H9 (cell line): Measurements from ENCODE around the gene FGF21. TPM values are rescaled to one million over a fixed set of nuclear protein-coding genes. Genes with fewer than 3 reads are reported as not detected.

ENCODE experiments used
- DNase-seq: peaks from one replicate; pipeline ENCODE4 v3.0.0-alpha.2; 2017
- H2AFZ ChIP-seq: one replicate; pipeline ENCODE4 v1.6.1; 2013; ENCODE audit warnings: mild to moderate bottlenecking, low read length, control low read depth, moderate library complexity
- H2AK5ac ChIP-seq: 2 replicates; pipeline ENCODE4 v1.6.1; 2013; ENCODE audit warnings: low read length, control low read depth, mixed read lengths; ENCODE audit not compliant: insufficient read length
- H2BK120ac ChIP-seq: one replicate; pipeline ENCODE4 v1.6.1; 2013; ENCODE audit warnings: low read depth, mild to moderate bottlenecking, low read length, control low read depth, inconsistent platforms; ENCODE audit not compliant: poor library complexity, severe bottlenecking
- H2BK12ac ChIP-seq: 2 replicates; pipeline ENCODE4 v1.6.1; 2013; ENCODE audit warnings: low read length, control low read depth, mixed read lengths, low read depth; ENCODE audit not compliant: insufficient read length
- H2BK15ac ChIP-seq: 2 replicates; pipeline ENCODE4 v1.6.1; 2013; ENCODE audit warnings: low read depth, low read length, control low read depth
- H2BK20ac ChIP-seq: one replicate; pipeline ENCODE4 v1.6.1; 2013; ENCODE audit warnings: low read depth, mild to moderate bottlenecking, low read length, control low read depth, inconsistent platforms; ENCODE audit not compliant: poor library complexity, severe bottlenecking
- H2BK5ac ChIP-seq: 2 replicates; pipeline ENCODE4 v1.6.1; 2013; ENCODE audit warnings: low read length, control low read depth, mixed read lengths; ENCODE audit not compliant: insufficient read length
- H3K14ac ChIP-seq: 2 replicates; pipeline ENCODE4 v1.6.1; 2013; ENCODE audit warnings: low read length, control low read depth; ENCODE audit not compliant: insufficient read depth
- H3K18ac ChIP-seq: 2 replicates; pipeline ENCODE4 v1.6.1; 2013; ENCODE audit warnings: low read depth, mild to moderate bottlenecking, mixed read lengths, low read length, control low read depth; ENCODE audit not compliant: insufficient read length
- H3K23ac ChIP-seq: 2 replicates; pipeline ENCODE4 v1.6.1; 2013; ENCODE audit warnings: low read length, control low read depth, mixed read lengths, low read depth; ENCODE audit not compliant: insufficient read length
- H3K23me2 ChIP-seq: 2 replicates; pipeline ENCODE4 v1.6.1; 2013; ENCODE audit warnings: low read depth, mild to moderate bottlenecking, mixed read lengths, low read length, control low read depth; ENCODE audit not compliant: insufficient read length, poor library complexity, severe bottlenecking
- H3K27ac ChIP-seq: 2 replicates; pipeline ENCODE4 v1.5.1; 2013; ENCODE audit warnings: low read length, control low read depth, mixed read lengths, low read depth; ENCODE audit not compliant: insufficient read length
- H3K27me3 ChIP-seq: 2 replicates; pipeline ENCODE4 v1.6.1; 2013; ENCODE audit warnings: low read length, control low read depth, inconsistent platforms; ENCODE audit not compliant: insufficient read depth
- H3K4ac ChIP-seq: 2 replicates; pipeline ENCODE4 v1.6.1; 2013; ENCODE audit warnings: low read depth, mild to moderate bottlenecking, control low read depth, inconsistent platforms, low read length, moderate library complexity
- H3K4me1 ChIP-seq: 2 replicates; pipeline ENCODE4 v1.6.1; 2013; ENCODE audit warnings: low read length, control low read depth, inconsistent platforms; ENCODE audit not compliant: insufficient read depth
- H3K4me2 ChIP-seq: 2 replicates; pipeline ENCODE4 v1.6.1; 2013; ENCODE audit warnings: low read length, control low read depth, mixed read lengths; ENCODE audit not compliant: insufficient read length, insufficient read depth
- H3K56ac ChIP-seq: 2 replicates; pipeline ENCODE4 v1.6.1; 2013; ENCODE audit warnings: low read depth, mild to moderate bottlenecking, mixed read lengths, low read length, control low read depth; ENCODE audit not compliant: insufficient read length
- H3K79me1 ChIP-seq: 2 replicates; pipeline ENCODE4 v1.6.1; 2013; ENCODE audit warnings: low read depth, mild to moderate bottlenecking, moderate library complexity, low read length, control low read depth, inconsistent platforms; ENCODE audit not compliant: insufficient read depth, poor library complexity, severe bottlenecking
- H3K79me2 ChIP-seq: 2 replicates; pipeline ENCODE4 v1.6.1; 2013; ENCODE audit warnings: low read length, control low read depth, inconsistent platforms; ENCODE audit not compliant: insufficient read depth
- H3K9ac ChIP-seq: 2 replicates; pipeline ENCODE4 v1.6.1; 2013; ENCODE audit warnings: low read length, control low read depth, mixed read lengths; ENCODE audit not compliant: insufficient read length; ENCODE audit errors: extremely low read depth
- H3K9me3 ChIP-seq: one replicate; pipeline ENCODE4 v1.6.1; 2013; ENCODE audit warnings: low read depth, low read length, inconsistent platforms; ENCODE audit not compliant: control insufficient read depth
- H3T11ph ChIP-seq: one replicate; pipeline ENCODE4 v1.6.1; 2013; ENCODE audit warnings: mild to moderate bottlenecking, low read length, control low read depth, inconsistent platforms
- H4K20me1 ChIP-seq: one replicate; pipeline ENCODE4 v1.6.1; 2013; ENCODE audit not compliant: control insufficient read depth, insufficient read length, insufficient read depth
- H4K5ac ChIP-seq: 2 replicates; pipeline ENCODE4 v1.6.1; 2013; ENCODE audit warnings: low read depth, mild to moderate bottlenecking, mixed read lengths, low read length, control low read depth; ENCODE audit not compliant: insufficient read length
- H4K8ac ChIP-seq: replicated peaks from 2 replicates; pipeline ENCODE4 v1.6.1; 2013; ENCODE audit warnings: low read length, control low read depth, mixed read lengths, low read depth; ENCODE audit not compliant: insufficient read length
- H4K91ac ChIP-seq: 2 replicates; pipeline ENCODE4 v1.6.1; 2013; ENCODE audit warnings: low read depth, mild to moderate bottlenecking, moderate library complexity, mixed read lengths, low read length, control low read depth; ENCODE audit not compliant: insufficient read length
- H3K27ac Mint-ChIP-seq, 3 experiments: 2 replicates in 2 of 3; 3 replicates in 1 of 3; pipeline ENCODE4 v1.8.0; 2020 to 2021; ENCODE audit warnings: mixed read lengths in 3 of 3, mild to moderate bottlenecking in 1 of 3, moderate library complexity in 1 of 3
- H3K27me3 Mint-ChIP-seq: 2 replicates; pipeline ENCODE4 v1.8.0; 2021; ENCODE audit warnings: low read depth, mild to moderate bottlenecking, moderate library complexity, mixed read lengths
- H3K36me3 Mint-ChIP-seq, 3 experiments: 2 replicates in 2 of 3; 3 replicates in 1 of 3; pipeline ENCODE4 v1.8.0; 2020 to 2021; ENCODE audit warnings: low read depth in 3 of 3, mixed read lengths in 3 of 3; ENCODE audit not compliant: insufficient read depth in 1 of 3
- H3K4me1 Mint-ChIP-seq, 2 experiments: 2 replicates each; pipeline ENCODE4 v1.8.0; 2020; ENCODE audit warnings: mixed read lengths in 2 of 2
- H3K4me3 Mint-ChIP-seq, 2 experiments: 2 replicates in 1 of 2; 3 replicates in 1 of 2; pipeline ENCODE4 v1.8.0; 2020 to 2021; ENCODE audit warnings: mild to moderate bottlenecking in 2 of 2, mixed read lengths in 2 of 2, moderate library complexity in 1 of 2
- H3K9me3 Mint-ChIP-seq, 2 experiments: 2 replicates in 1 of 2; 3 replicates in 1 of 2; pipeline ENCODE4 v1.8.0; 2020; ENCODE audit warnings: mild to moderate bottlenecking in 2 of 2, mixed read lengths in 2 of 2, moderate library complexity in 1 of 2
- WGBS: extraction: QIAGEN DNeasy Blood & Tissue Kit; methylation state at CpG from one replicate; pipeline ENCODE4 v1.1.7; 2013; ENCODE audit warnings: missing lambda C conversion rate, low lambda C conversion rate, mixed read lengths; ENCODE audit not compliant: insufficient read length; ENCODE audit errors: extremely low coverage; 5-methylcytosine and 5-hydroxymethylcytosine counted together
- total RNA-seq: library from RNA; stranded (reverse); gene quantifications from 2 replicates; pipeline ENCODE4 v1.2.1, GENCODE V29; 2021
- TF ChIP-seq, protein P1 (sequence below): fragments of 200-600 bp; sonication (generic); conservative IDR thresholded peaks from 3 replicates; pipeline ENCODE4 v1.8.0; 2021; ENCODE audit warnings: antibody characterized with exemption, mild to moderate bottlenecking

The FGF21 gene
- total RNA-seq, 1 experiment from 2014 or later, result 0.90 TPM

DNA sequence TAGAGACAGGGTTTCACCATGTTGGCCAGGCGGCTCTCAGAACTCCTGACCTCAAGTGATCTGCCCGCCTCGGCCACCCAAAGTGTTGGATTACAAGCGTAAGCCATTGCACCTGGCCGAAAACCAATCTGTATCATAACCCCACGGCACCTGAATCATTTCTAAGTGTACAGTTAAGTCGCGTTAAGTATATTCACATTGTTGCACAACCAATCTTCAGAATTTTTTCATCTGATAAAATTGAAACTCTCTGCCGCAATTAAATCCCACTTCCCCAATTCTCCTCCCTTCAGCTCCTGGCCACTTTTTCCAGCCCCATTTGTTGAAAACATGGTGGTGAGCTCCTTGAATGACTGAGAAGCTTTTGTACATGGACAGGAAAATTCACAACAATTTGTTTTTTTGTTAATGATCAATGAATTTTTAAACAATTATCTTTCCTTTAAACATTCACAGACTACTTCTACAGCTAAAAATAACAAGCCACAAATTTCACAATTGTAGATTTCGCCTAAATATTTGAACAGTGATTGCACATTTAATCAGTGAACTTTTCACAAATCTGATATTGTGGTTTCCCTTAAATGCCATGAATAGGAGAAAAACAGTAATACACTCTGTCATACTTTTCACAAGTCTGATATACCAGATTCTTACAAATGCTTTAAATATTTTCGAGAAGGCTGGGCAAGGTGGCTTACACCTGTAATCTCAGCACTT lies 13.8 kb downstream of the FGF21 start:
- no peak overlapping the region for H3K9ac ChIP-seq
- H2BK15ac ChIP-seq, result no peak overlapping the region
- H2BK12ac ChIP-seq, result no peak overlapping the region
- H3K4me1 ChIP-seq, result no peaks in the 10 kb centered on the region
- no peak overlapping the region for H3K27ac ChIP-seq
- H3T11ph ChIP-seq, result no peak overlapping the region
- 100% methylated on average over 1 of the region's 11 CpGs for WGBS
- no peak overlapping the region for H3K23ac ChIP-seq
- no peak overlapping the region for H2BK20ac ChIP-seq
- no peaks in the 10 kb centered on the region for H3K27me3 ChIP-seq
- no peak overlapping the region for H2BK5ac ChIP-seq
- no peak overlapping the region for H2AK5ac ChIP-seq
- H3K23me2 ChIP-seq, result no peaks in the 10 kb centered on the region
- no peak for DNase-seq
- no peak overlapping the region for H3K56ac ChIP-seq
- H3K79me1 ChIP-seq, result no peaks in the 10 kb centered on the region
- Mint-ChIP-seq H3K27ac (no peak overlapping the region), H3K27me3 (peaks cover 8% of the 10 kb centered on the region), H3K36me3 (no peaks in the 10 kb centered on the region), H3K9me3 (no peaks in the 10 kb centered on the region), H3K4me1 (peaks cover 7 to 12% of the 10 kb centered on the region in 2 experiments), H3K4me3 (no peak overlapping the region)
- H3K18ac ChIP-seq, result no peak overlapping the region
- H3K14ac ChIP-seq, result no peak overlapping the region
- H4K91ac ChIP-seq, result no peak overlapping the region
- no peak overlapping the region for H4K8ac ChIP-seq
- no peak overlapping the region for H2AFZ ChIP-seq
- no peak overlapping the region for H2BK120ac ChIP-seq
- H4K5ac ChIP-seq, result no peak overlapping the region
- no peak overlapping the region for H3K4ac ChIP-seq
- H3K79me2 ChIP-seq, result no peaks in the 10 kb centered on the region
- no peaks in the 10 kb centered on the region for H3K9me3 ChIP-seq
- TF ChIP-seq, protein P1, sequence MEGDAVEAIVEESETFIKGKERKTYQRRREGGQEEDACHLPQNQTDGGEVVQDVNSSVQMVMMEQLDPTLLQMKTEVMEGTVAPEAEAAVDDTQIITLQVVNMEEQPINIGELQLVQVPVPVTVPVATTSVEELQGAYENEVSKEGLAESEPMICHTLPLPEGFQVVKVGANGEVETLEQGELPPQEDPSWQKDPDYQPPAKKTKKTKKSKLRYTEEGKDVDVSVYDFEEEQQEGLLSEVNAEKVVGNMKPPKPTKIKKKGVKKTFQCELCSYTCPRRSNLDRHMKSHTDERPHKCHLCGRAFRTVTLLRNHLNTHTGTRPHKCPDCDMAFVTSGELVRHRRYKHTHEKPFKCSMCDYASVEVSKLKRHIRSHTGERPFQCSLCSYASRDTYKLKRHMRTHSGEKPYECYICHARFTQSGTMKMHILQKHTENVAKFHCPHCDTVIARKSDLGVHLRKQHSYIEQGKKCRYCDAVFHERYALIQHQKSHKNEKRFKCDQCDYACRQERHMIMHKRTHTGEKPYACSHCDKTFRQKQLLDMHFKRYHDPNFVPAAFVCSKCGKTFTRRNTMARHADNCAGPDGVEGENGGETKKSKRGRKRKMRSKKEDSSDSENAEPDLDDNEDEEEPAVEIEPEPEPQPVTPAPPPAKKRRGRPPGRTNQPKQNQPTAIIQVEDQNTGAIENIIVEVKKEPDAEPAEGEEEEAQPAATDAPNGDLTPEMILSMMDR, result no peak
- no peaks in the 10 kb centered on the region for H4K20me1 ChIP-seq
- no peak overlapping the region for H3K4me2 ChIP-seq
